Stimulated activated CD4-positive, alpha-beta T cell treated with anti-CD3 and anti-CD28 coated beads, TNF-alpha, amount 100 ng/mL, for 48 hours (primary cell): Measurements from ENCODE around the gene C21orf58.

Experiments used
- DNase-seq, 3 donors: peaks; one replicate each; pipeline ENCODE4 v3.0.0-alpha.2; 2020; ENCODE audit warnings: low read depth in 3 of 3

C21orf58 gene

DNA sequence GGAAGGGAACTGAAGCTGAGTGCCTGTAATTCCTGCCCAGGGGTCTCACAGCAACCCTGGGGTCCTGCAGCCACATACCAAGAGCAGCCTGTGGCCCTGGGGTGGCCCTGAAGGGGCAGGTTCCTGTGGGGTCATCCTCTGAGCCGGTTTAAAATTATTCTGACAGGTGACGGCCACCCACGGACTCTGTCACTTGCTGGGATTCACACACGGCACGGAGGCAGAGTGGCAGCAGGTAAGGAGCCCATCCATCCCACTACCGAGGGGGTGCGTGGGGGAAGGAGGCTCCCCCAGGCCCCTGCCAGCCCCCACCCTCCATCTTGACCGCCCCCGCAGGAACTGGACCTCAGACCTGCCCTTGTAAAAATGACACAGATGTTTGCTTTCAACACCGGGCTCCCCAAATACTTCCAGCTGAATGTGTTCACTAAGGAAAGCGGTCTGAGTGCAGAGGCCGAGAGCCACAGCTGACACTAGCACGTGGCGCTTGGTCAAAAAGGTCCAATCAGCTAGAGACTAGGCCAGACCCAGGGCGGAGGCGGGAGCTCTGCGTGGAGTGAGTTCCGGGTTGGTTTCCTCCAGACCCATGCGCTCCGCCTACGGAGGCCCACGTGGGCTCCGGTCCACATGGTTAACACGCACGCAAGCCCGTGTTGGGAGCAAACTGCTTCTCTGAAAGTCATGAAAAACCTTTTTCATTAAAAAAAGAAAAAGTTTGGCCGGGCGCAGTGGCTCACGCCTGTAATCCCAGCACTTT is 27.5 kb downstream of the C21orf58 start:
- peak in 2 of 3 donors; percentile 28 to 41 for DNase-seq

DNA sequence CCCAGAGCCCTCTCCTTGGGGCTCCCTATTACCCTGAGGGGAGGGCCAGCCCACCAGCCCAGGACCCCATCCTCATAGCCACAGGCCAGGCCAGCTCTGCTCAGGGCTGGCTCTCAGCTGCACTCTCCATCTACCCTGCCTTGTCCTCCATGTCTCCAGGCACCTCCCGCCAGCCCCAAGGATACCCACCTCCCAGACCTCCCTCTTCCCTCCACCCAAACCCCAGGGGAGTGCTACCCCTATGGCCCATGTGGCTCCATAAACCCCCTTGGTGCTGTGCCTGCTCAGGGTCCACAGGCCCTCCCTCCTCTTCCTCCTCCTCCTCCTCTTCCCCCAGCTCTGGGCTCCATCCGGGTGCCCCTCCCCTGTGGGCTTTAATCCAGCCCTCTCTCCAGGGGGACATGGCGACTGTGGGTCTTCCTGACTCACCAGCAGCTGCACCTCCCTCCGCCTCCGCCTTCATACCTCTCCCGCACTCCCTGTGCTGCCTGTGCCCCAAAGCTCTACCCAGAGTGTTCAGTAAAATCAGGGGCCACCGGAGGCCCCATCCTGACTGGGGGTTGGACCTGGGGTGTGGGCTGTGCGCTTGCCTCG is 28.4 kb downstream of the C21orf58 start:
- DNase-seq, result no peak

DNA sequence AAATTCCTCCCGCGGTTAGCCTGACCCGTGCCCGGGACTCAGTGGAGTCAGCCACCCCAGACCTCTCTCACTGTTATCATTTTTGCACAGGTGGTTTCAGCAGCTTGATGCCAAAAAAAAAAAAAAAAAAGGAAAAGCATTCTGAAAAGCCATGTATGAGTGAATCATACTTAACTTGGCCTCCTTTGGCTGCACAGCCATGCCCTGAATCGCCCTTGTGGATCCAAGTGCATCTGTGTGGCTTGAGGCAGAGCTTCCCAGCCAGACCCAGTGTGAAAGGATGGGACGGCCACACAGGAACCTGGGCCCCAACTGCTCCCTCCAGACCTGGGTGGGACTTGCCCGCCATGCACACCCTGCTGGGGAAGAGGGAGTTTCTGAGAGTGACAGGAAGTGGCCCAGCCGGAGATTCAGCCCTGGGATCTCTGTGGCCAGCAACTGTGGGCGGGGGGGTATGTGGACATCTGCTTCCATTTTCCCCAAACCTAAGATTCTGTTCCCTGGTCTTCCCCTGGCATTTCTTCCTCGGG is 29.0 kb downstream of the C21orf58 start:
- no peak for DNase-seq

DNA sequence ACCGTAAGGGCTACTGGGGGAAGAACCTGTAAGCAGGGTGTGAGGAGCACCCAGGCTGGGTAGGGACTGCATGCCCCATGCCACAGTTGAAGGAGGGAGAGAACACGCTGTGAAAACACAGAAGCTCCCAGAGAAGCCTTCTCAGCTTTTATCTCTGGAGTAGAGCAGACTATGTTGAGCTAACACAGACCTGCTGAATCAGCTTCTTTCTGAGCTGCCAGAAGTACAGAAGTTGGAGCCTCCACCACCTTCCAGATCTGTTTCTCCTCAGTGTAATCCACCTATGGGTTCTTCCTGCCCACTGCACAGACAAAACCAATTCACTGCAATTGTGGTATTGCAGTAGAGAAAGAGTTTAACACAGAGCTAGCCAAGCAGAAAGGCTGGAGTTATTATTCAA is 32.1 kb downstream of the C21orf58 start:
- DNase-seq, result no peak

DNA sequence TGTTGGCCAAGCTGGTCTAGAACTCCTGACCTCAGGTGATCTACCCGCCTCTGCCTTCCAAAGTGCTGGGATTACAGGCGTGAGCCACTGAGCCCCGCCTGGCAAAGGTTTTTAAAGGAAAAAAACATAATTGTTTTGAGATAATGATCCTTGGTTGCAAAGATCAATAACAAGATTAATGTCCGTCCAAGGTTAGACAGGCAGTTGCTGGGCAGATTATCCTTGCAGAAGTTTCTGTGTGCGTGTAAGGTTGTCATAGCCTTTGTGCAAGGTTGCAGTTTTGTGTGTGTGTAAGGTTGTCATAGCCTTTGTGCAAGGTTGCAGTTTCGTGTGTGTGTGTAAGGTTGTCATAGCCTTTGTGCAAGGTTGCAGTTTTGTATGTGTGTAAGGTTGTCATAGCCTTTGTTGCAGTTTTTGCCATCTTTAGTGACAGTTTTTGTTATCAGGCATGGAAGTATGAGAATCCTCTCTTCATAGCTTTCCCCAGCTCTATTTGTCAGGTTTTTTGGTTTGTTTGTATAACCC is 34.0 kb downstream of the C21orf58 start:
- DNase-seq, result no peak

DNA sequence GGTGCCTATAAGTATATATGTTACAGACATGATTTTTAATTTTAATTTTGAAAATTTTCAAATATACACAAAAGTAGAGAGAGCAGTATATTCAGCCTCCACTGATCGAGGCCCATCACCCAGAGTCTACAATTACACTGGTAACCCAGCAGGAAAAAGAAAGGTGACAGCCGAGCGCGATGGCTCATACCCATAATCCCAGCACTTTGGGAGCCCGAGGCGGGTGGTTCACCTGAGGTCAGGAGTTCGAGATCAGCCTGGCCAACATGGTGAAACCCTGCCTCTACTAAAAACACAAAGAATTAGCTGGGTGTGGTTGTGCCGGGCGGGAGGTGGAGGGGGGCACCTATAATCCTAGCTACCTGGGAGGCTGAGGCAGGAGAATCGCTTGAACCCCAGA is 36.1 kb downstream of the C21orf58 start:
- no peak for DNase-seq

DNA sequence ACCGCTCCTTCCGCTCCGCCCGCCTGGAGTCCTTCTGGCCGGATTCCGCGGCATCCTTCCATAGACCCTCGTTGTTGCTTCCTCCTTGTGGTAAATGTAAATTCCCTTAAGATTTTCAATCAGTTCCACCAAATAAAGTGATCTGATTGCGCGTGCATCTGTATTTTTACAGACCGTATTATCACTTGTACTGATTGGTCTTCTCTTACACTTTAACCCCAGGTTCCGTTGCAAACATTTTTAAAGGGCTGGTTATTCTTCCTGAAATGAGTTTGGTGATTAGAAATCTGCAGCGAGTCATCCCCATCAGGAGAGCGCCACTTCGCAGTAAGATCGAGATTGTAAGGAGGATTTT is 37.0 kb downstream of the C21orf58 start:
- no peak for DNase-seq

DNA sequence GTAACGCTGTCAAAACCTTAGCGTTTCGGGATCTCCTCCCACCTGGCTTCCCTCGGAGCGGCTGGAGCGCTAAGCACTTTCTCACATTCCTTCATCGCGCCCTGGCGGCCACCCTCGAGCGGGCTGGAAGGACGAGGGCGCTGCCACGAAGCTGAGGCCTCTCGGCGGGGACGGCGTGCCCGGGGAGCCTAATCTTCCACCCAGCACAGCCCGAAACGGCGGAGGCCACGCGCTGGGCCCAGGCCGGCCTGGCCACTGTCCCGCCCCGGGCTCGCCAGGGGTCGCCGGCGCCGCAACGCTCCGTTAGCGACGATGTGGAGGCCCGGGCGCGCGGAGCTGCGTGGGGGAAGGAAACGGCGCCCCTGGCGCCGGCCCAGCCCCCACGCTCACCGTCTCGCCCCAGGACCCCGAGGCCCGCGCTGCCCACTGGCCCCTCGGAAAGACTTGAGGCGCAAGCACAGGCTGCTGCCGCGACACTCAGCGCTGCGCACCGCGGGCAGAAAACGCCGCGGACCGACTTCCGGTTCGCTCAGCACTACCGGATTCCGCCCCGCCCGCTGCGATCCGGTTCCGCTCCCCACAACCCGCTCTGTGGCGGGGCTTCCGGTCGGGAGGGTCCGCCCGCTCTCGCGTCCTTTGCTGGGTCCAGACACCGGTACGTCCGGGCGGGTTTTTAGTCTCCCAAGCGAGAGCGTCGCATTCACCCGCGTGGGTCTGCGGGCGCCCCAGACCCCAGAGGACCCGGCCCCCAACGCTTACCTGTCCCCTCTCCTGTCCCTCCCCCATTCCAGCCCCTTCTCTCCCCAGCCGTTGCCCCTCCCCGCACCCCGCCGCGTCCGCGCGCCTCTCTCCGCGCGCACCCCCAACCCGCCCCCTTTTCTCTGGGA is 37.7 kb downstream of the C21orf58 start, which contains the start of gene YBEY:
TSS of gene YBEY (plus strand) at position 582 of the 887 bp plus-strand sequence. CDS start 572 bp downstream, outside the sequence.
- peak; percentile 75 to 83 (median 77) for DNase-seq

DNA sequence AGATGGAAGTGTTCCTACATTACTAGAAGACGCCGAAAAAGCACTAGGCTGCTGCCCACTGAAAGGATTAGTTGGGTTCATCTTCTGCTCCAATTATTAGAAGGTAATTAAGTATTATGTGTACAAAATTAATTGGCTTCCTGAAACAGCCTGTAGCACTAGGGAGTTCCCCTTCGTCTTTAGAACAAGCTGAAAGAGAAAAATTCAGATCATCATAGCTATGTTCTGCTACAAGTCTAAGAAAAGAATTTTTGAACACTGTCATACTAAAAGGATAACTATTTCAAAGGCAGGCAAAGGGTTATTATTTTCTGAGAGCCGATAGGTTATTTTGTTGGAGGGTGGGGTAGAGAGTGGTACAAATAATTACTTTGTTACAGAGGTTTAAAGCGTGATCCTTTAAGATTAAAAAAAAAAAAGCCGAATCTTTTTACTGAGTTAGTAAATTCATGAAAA is 38.4 kb downstream of the C21orf58 start, which contains the start of gene MCM3AP:
TSS of gene MCM3AP (minus strand) at position 406 of the 456 bp plus-strand sequence. CDS start at position 81, 325 bp downstream.
- DNase-seq, result no peak

DNA sequence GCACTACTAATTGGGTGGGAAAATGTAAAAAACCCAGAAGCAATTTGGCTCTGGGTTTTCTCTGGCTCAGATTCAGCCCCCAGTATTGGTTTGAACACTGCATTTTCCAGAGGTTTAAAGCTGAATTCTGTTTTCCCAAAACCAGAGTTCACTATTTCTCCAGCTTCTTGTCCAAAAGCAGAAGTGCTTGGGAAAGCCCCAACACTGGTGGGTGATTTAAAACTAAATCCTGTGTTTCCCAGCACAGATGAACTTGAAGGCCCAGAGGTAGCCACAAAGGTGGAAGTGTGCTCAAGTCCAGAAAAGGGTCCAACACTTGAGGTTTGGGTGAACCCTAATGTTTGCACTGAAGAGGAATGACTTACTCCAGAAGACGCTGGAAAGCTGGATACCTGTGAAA is 38.9 kb downstream of the C21orf58 start:
- DNase-seq, result no peak

DNA sequence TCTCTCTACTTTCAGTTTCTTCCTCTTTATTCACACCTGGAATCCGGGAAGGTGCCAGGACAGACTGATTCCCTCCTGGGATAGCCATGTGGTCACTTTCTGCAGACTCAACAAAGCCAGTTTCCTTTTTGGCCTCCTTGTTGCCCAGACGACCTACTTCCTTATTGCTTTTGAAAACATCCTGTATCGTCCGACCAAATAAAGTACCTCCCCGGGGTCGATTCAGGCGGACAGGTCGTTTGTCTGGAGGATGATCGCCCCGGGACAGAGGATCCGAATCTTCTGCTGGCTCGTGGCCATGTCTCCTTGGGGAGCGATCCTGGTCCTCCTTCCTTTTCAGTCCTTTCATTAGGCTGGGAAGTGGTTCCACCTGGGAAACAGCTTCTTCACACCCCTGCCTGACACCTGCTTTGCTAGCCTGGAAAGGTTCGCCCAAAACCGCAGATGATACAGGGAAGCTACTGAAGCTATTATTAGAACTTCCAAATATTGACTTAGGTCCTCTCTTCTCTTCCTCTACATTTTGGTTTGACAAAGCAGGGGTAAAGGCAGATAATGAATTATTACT is 39.5 kb downstream of the C21orf58 start:
- no peak for DNase-seq

DNA sequence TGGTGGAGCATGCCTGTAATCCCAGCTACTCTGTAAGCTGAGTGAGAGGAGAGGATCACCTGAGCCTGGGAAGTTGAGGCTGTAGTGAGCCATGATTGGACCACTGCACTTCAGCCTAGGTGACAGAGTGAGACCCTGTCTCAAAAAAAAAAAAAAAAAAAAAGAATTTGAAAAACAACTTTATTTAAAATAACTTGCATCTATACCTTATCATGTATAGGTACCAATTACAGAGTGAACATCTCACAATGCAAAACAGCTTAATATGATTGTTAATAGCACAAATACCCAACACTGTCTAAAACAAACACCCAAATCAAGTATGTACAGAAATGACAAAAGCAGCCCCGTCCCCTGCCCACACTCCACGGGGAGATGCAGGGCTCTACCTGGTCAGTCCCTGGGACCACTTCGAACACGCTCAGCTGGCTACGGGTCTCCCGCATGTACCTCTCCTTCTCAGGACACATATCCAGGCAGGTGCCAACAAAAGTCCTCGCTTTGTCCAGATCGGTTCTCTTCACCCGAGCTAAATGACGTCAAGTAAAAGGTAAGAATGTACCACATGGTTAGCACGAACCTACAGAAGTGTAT is 48.8 kb downstream of the C21orf58 start:
- no peak for DNase-seq

DNA sequence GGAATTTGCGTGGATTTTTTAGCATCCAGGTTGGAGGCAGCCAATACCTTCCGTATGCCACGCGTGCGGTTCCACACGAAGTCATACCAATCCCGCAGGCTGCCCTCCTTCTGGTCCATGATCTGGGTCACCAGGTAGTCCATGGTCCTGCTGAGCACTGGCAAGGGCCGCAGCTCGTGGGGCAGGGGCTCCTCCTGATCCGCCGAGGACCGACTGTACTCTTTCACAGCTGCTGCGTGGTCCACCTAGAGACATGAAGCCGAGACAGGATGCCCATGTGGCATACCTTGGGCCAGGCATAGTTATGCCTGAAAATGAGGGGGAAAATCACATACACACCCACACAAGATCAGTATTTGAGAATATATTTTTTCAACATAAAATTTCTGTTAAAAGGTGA is 50.3 kb downstream of the C21orf58 start:
- no peak for DNase-seq

DNA sequence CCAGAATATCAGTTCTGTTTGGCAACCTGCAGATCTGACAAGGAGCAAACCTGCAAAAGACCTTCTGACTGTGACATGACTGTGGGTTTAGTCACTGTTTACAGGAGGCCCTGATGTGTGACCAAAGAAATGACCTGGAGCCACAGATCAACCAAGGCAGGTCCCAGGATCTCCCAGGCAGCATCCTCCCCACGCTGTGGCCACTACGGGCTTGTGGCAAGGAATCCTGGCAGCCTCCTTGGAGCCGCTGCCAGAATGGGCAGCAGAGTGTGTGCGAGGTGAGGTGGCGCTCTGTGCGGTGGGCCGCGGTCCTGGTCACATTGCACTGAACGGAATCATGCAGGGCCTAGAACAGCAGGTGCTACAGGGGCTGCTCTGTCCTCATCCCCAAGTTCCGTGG is 54.2 kb downstream of the C21orf58 start:
- DNase-seq, result no peak

DNA sequence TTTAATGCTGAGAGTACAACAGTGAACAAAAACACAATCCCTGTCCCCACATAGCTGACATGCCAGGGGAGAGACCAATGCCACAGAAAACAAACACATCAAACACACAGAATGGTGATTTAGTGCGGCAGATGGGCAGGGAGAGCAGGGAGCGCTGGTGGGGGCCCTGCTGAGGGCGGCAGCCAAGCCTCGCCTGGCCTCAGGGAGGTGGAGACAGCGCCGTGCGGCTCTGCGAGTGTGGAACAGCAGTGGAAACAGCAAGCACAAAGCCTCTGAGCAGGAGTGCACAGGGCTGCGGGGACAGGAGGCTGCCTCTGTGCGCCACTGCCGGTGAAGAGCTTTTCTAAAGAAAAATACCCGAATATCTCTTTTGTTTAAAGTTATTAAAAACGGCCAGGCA is 55.3 kb downstream of the C21orf58 start:
- DNase-seq, result no peak

DNA sequence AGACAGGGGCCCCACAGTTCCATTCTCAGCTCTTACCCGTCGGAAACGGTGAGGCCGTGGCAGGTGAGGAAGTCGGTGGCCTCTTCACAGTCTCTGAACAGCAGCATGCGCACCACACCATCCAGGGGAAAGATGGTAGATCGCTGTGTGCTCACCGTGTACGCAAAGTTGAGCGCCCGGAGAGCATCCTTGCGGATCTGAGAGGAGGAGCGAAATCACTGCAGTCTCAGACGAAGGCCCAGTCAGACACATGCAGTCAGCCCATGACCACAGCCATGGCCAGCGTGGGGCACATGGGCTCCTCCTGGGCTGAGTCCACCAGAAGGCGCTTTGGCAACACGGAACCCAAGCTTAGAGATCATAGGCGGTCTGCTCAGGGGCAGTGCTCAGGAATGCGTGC is 56.7 kb downstream of the C21orf58 start:
- DNase-seq, result no peak

DNA sequence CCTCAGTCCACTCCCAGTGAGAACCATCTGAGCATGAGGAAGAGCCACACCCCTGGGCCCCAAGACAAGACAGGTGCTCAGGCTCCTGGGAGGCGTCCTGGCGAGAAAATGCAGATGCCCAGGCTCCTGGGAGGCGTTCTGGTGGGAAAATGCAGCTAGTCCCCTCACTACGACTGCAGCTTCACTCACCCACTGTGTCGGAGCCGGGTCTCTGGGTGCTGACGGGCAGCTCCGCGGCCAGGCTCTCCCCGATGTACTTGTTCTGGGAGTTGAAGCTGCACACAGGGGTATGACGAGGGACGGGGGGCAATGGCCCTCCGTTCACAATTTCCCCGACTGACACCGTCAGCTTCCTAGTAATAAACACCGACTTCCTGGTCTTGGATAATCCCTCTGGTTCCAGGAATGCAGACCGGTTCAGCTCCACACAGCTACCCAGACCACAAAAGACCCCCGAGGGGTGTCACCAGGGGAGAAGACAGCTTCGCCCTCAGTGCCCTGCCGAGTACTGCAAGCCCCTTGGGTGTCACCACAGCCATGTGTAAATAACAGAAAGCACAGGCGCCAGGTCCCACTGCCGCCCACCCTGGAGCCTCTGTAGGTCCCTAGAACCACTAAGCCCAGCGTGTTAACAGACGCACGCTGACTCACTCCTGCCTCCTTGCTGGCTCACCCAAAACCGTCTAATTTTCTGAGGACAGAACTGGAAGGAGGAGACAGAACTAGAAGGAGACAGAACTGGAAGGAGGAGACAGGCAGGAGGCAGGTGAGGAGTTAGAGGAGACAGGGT is 57.7 kb downstream of the C21orf58 start:
- DNase-seq, result no peak

DNA sequence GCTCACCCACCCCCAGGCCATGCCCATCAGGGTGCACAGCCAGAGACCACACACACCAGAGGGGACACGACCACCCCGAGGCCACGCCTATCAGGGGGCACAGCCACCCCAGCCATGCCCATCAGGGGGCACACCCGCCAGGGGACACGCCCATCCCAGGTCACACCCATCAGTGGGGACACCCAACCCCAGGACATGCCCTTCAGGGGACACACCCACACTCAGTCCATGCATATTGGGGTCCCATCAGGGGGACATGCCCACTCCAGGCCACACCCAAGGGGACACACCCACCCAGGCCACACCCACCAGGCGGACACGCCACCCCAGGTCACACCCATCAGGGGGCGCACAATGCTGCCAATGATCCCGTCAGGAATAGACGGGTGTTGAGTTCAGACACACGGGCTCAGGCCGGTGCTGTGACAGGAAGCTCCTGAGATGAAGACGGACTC is 59.0 kb downstream of the C21orf58 start:
- DNase-seq, result no peak

DNA sequence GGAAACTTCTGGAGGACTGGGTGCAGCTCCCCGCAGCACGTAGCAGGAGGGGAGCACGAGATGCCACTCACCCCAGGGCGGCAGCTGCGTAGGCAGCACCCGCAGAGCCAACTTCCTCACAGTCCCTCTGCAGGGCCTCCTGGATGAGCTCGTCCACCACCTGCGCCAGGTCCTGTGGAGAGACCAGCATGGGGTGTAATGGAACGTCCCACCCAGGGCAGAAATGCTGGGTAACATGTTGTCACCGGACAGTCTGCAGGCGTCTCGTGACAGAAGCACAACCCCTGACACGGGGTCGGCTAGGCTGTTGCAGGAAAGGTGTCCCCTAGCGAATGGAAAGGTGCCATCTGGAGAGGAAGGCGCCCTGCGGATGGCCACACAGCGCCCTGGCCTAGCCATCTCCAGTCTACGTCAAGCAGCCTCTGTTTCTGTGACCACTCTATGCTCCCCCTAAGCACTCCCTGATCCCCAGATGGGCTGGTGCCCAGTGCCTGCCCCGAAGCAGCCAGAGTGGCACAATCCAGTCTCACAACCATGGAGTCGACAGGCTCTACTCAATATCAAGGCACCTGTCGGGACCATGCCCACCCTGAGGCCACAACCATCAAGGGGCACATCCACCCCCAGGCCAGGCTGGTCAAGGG is 59.5 kb downstream of the C21orf58 start:
- DNase-seq, result no peak
